ENCODE results near the gene PLXNA4. TPM values are rescaled to one million over a fixed set of nuclear protein-coding genes. Genes with fewer than 3 reads are reported as not detected.

Gene PLXNA4
- polyA plus RNA-seq, 1 experiment = 0.22 TPM

DNA sequence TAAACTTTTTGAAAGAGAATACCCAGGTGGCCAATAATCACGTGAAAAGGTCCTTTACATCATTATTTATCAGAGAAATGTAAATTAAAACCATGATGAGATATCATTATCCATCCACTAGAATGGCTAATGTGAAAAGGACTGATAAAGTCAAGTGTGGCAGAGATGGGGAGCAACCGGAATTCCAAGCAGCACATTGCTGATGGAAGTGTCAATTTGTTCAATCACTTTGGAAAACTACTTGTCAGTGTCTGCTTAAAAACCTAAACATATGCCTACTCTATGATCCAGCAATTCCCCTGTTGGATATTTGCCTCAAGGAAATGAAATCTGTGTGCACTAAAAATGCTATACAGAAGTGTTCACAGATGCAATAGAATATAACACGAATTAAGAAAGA, 465.6 kb downstream of the PLXNA4 start:
- POLR2A ChIA-PET = no interaction called here
- TF ChIP-seq, protein P1, sequence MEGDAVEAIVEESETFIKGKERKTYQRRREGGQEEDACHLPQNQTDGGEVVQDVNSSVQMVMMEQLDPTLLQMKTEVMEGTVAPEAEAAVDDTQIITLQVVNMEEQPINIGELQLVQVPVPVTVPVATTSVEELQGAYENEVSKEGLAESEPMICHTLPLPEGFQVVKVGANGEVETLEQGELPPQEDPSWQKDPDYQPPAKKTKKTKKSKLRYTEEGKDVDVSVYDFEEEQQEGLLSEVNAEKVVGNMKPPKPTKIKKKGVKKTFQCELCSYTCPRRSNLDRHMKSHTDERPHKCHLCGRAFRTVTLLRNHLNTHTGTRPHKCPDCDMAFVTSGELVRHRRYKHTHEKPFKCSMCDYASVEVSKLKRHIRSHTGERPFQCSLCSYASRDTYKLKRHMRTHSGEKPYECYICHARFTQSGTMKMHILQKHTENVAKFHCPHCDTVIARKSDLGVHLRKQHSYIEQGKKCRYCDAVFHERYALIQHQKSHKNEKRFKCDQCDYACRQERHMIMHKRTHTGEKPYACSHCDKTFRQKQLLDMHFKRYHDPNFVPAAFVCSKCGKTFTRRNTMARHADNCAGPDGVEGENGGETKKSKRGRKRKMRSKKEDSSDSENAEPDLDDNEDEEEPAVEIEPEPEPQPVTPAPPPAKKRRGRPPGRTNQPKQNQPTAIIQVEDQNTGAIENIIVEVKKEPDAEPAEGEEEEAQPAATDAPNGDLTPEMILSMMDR (IDR thresholded peaks at IDR 0.05; ENCODE audit: insufficient read depth, low read depth, low read length) = no peak
- CTCF ChIA-PET = no interaction called here

DNA sequence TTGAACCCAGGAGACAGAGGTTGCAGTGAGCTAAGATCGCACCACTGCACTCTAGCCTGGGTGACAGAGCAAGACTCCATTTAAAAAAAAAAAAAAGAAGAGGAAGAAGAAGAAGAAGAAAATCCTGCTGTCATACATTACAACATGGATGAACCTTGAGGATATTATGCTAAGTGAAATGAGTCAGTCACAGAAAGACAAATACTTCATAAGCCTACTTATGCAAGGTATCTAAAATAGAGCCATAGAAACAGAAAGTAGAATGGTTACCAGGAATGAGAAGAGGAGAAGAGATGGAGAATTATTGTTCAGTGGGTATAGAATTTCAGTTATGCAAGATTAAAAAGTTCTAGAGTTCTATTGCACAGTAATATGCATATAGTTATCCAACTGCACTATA, 466.5 kb downstream of the PLXNA4 start:
- H3K27me3 ChIP-seq (ENCODE audit: control insufficient read depth, insufficient read depth, low read length) = no peaks in the 10 kb centered on the region; the same call in 1 of the 2 replicates
- no peak overlapping the region for H3K4me3 ChIP-seq (ENCODE audit: low read depth, low read length)
- DNase-seq (ENCODE audit: low read depth) = no peak
- no peaks in the 10 kb centered on the region for H3K36me3 ChIP-seq (ENCODE audit: control insufficient read depth, insufficient read depth, low read length)
- TF ChIP-seq, protein P1 (IDR thresholded peaks at IDR 0.05; ENCODE audit: insufficient read depth, low read depth, low read length) = no peak
- POLR2A ChIA-PET = no interaction called here
- CTCF ChIA-PET = no interaction called here

More for the DNA sequence above, 465.6 kb downstream of the PLXNA4 start:
- no peak overlapping the region for H3K4me3 ChIP-seq (ENCODE audit: low read depth, low read length)
- H3K36me3 ChIP-seq (ENCODE audit: control insufficient read depth, insufficient read depth, low read length) = no peaks in the 10 kb centered on the region
- no peak for DNase-seq (ENCODE audit: low read depth)
- no peaks in the 10 kb centered on the region for H3K27me3 ChIP-seq (ENCODE audit: control insufficient read depth, insufficient read depth, low read length)

DNA sequence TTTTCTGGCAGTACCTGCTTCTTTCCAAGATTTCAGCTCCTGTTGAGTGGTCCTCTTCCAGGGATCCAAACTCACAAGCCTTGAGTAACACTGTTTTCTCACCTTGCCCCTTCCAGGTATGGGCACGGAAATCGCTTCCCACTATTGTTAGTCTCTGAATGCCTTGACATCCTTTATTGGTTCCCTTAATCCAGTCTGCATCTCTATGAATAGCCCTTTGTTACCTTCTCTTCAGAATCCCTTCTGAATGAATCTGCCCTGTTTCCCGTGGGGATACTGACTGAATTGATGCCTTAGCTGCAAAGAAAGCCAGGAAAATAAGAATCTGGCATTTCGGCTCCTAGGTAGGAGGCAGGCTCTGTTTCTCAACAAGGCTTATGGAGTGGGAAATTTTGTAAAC, 467.7 kb downstream of the PLXNA4 start:
- TF ChIP-seq, protein P1 (IDR thresholded peaks at IDR 0.05; ENCODE audit: insufficient read depth, low read depth, low read length) = no peak
- Histone ChIP-seq H3K4me3 (ENCODE audit: low read depth, low read length) (no peak overlapping the region), H3K36me3 (ENCODE audit: control insufficient read depth, insufficient read depth, low read length) (no peaks in the 10 kb centered on the region), H3K27me3 (ENCODE audit: control insufficient read depth, insufficient read depth, low read length) (no peaks in the 10 kb centered on the region; the same call in 1 of the 2 replicates)
- ChIA-PET POLR2A (no interaction called here), CTCF (no interaction called here)
- DNase-seq (ENCODE audit: low read depth) = no peak

DNA sequence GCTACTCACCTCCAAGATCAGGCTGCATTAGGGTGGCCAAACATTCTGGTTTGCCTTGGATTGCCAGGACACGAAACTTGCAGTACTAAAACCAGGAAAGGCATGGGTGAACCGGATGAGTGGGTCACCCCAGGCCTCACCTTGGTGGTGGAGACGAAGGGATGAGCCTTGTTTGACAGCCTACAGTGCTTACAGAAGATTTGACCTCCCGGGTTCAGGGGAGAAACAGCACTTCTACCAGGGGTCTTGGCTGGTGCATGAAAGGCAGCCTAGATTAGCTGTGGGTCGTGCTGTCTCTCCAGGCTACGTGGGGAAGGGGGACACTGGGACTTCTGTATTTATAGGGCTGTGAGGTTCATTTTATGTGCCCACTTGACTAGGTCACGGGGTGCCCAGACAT, 469.8 kb downstream of the PLXNA4 start:
- Histone ChIP-seq H3K36me3 (ENCODE audit: control insufficient read depth, insufficient read depth, low read length) (no peaks in the 10 kb centered on the region), H3K4me3 (ENCODE audit: low read depth, low read length) (no peak overlapping the region), H3K27me3 (ENCODE audit: control insufficient read depth, insufficient read depth, low read length) (no peaks in the 10 kb centered on the region; the same call in 1 of the 2 replicates)
- POLR2A ChIA-PET = no interaction called here
- TF ChIP-seq, protein P1 (IDR thresholded peaks at IDR 0.05; ENCODE audit: insufficient read depth, low read depth, low read length) = no peak
- no peak for DNase-seq (ENCODE audit: low read depth)
- CTCF ChIA-PET = no interaction called here

DNA sequence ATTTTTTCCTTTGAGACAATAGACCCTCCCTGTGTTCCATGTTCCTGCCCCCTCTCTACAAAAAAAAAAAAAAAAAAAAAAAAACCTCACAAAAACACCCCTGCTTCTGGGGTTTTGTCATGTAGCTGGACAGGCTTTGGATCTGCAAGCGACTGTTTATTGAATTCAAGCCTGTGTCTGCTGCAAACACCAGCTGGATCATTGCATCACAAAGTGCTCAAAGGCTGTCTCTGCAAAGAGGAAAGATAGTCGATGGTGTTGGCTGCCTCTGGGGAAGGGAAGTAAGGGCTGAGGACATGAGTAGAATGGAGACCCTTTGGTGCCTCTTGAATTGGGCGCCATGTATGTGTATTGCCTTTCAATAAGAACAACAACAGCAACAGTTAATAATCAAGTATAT, 471.2 kb downstream of the PLXNA4 start:
- ChIA-PET POLR2A (no interaction called here), CTCF (no interaction called here)
- Histone ChIP-seq H3K27me3 (ENCODE audit: control insufficient read depth, insufficient read depth, low read length) (no peaks in the 10 kb centered on the region; the same call in 1 of the 2 replicates), H3K36me3 (ENCODE audit: control insufficient read depth, insufficient read depth, low read length) (no peaks in the 10 kb centered on the region), H3K4me3 (ENCODE audit: low read depth, low read length) (no peak overlapping the region)
- no peak for DNase-seq (ENCODE audit: low read depth)
- TF ChIP-seq, protein P1 (IDR thresholded peaks at IDR 0.05; ENCODE audit: insufficient read depth, low read depth, low read length) = no peak
